SK-N-SH treated with all-trans-retinoic acid at 6 μM for 48 hours (cell line): Measurements from ENCODE around the gene ADGRG4.
"Not testable (repeated sequence)": the region's sequence is repeated elsewhere in the genome, so short reads cannot be mapped to it uniquely, and the experiment has no call there.

Experiments used
- ATAC-seq: fragments of 200-7000 bp; cut with Tn5 transposase; 3 replicates; pipeline ENCODE4 v1.9.1; 2020; ENCODE audit warnings: mild to moderate bottlenecking, moderate library complexity
- ARNTL ChIP-seq: fragments of 450-650 bp; formaldehyde crosslinking; IDR thresholded peaks from 2 replicates; pipeline ENCODE4 v1.5.0; 2020; ENCODE audit warnings: low read depth, mild to moderate bottlenecking, moderate library complexity, borderline replicate concordance
- CREB5 ChIP-seq: fragments of 250-450 bp; sonication (Bioruptor Pico); IDR thresholded peaks from 2 replicates; pipeline ENCODE4 v1.5.1; 2020; ENCODE audit warnings: low read depth, mild to moderate bottlenecking, moderate library complexity
- CSDC2 ChIP-seq: fragments of 250-450 bp; sonication (Bioruptor Pico); IDR thresholded peaks from 2 replicates; pipeline ENCODE4 v1.5.0; 2020; ENCODE audit warnings: mild to moderate bottlenecking, moderate library complexity
- CSRNP3 ChIP-seq: fragments of 250-450 bp; sonication (Bioruptor Pico); IDR thresholded peaks from 2 replicates; pipeline ENCODE4 v1.5.1; 2021; ENCODE audit warnings: mild to moderate bottlenecking, moderate library complexity
- ESRRG ChIP-seq: fragments of 250-450 bp; sonication (Bioruptor Pico); IDR thresholded peaks from 2 replicates; pipeline ENCODE4 v1.6.1; 2021; ENCODE audit warnings: mild to moderate bottlenecking
- OSR1 ChIP-seq: fragments of 250-450 bp; sonication (Bioruptor Pico); IDR thresholded peaks from 2 replicates; pipeline ENCODE4 v1.8.0; 2022; ENCODE audit warnings: moderate library complexity, mild to moderate bottlenecking, inconsistent platforms
- PATZ1 ChIP-seq: fragments of 250-450 bp; sonication (Bioruptor Pico); IDR thresholded peaks from 2 replicates; pipeline ENCODE4 v1.8.0; 2020; ENCODE audit warnings: mild to moderate bottlenecking, moderate library complexity, borderline replicate concordance
- POU6F1 ChIP-seq: fragments of 250-450 bp; sonication (Bioruptor Pico); IDR thresholded peaks from 2 replicates; pipeline ENCODE4 v1.8.0; 2021; ENCODE audit warnings: low read depth, mild to moderate bottlenecking, moderate library complexity, borderline replicate concordance
- PPARA ChIP-seq: fragments of 250-450 bp; sonication (Bioruptor Pico); IDR thresholded peaks from 2 replicates; pipeline ENCODE4 v1.5.0; 2020; ENCODE audit warnings: mild to moderate bottlenecking, borderline replicate concordance
- RARB ChIP-seq: fragments of 250-450 bp; sonication (Bioruptor Pico); IDR thresholded peaks from 2 replicates; pipeline ENCODE4 v1.8.0; 2021; ENCODE audit warnings: mild to moderate bottlenecking, moderate library complexity
- SNAI2 ChIP-seq: fragments of 250-450 bp; sonication (Bioruptor Pico); IDR thresholded peaks from 2 replicates; pipeline ENCODE4 v1.5.0; 2020; ENCODE audit warnings: mild to moderate bottlenecking, moderate library complexity
- TCF4 ChIP-seq: fragments of 250-450 bp; sonication (Bioruptor Pico); IDR thresholded peaks from 2 replicates; pipeline ENCODE4 v1.8.0; 2021; ENCODE audit warnings: mild to moderate bottlenecking, moderate library complexity, borderline replicate concordance
- TOX ChIP-seq: fragments of 250-450 bp; sonication (Bioruptor Pico); IDR thresholded peaks from 2 replicates; pipeline ENCODE4 v1.8.0; 2021; ENCODE audit warnings: mild to moderate bottlenecking, moderate library complexity, borderline replicate concordance
- TSHZ2 ChIP-seq: fragments of 250-450 bp; sonication (Bioruptor Pico); IDR thresholded peaks from 2 replicates; pipeline ENCODE4 v1.5.0; 2020; ENCODE audit warnings: mild to moderate bottlenecking, moderate library complexity
- ZC3H10 ChIP-seq: fragments of 250-450 bp; sonication (Bioruptor Pico); IDR thresholded peaks from 2 replicates; pipeline ENCODE4 v1.5.1; 2021; ENCODE audit warnings: mild to moderate bottlenecking, moderate library complexity
- ZFP3 ChIP-seq: fragments of 250-450 bp; sonication (Bioruptor Pico); IDR thresholded peaks from 2 replicates; pipeline ENCODE4 v1.5.0; 2020; ENCODE audit warnings: mild to moderate bottlenecking, moderate library complexity
- ZFP30 ChIP-seq: fragments of 450-650 bp; formaldehyde crosslinking; IDR thresholded peaks from 2 replicates; pipeline ENCODE4 v1.5.0; 2022; ENCODE audit warnings: mild to moderate bottlenecking, moderate library complexity
- ZNF565 ChIP-seq: fragments of 450-650 bp; formaldehyde crosslinking; conservative IDR thresholded peaks from 2 replicates; pipeline ENCODE4 v1.5.0; 2020; ENCODE audit warnings: low read depth, mild to moderate bottlenecking, moderate library complexity
- ZNF70 ChIP-seq: fragments of 450-650 bp; formaldehyde crosslinking; IDR thresholded peaks from 2 replicates; pipeline ENCODE4 v1.5.0; 2020; ENCODE audit warnings: mild to moderate bottlenecking, moderate library complexity
- ZNF8 ChIP-seq: fragments of 450-650 bp; formaldehyde crosslinking; IDR thresholded peaks from 2 replicates; pipeline ENCODE4 v1.5.0; 2020; ENCODE audit warnings: mild to moderate bottlenecking, moderate library complexity

ADGRG4 gene

GRCh38 chrX:136438192-136438591, 137.4 kb downstream of the ADGRG4 start:
- no peak for ATAC-seq

GRCh38 chrX:136445674-136446073, 144.9 kb downstream of the ADGRG4 start:
- ATAC-seq = not testable (repeated sequence)

More at GRCh38 chrX:136438192-136438591, 137.4 kb downstream of the ADGRG4 start:
- TF ChIP-seq PATZ1 = no peak
- TF ChIP-seq SNAI2 (CRISPR knock-in tag) = no peak
- no peak for TF ChIP-seq POU6F1 (CRISPR knock-in tag)
- no peak for TF ChIP-seq ESRRG (CRISPR knock-in tag)
- no peak for TF ChIP-seq ZFP3 (CRISPR knock-in tag)
- TF ChIP-seq ZNF70 (CRISPR knock-in tag) = no peak
- no peak for TF ChIP-seq ZC3H10 (CRISPR knock-in tag)
- TF ChIP-seq CREB5 (CRISPR knock-in tag) = no peak
- TF ChIP-seq PPARA (CRISPR knock-in tag) = no peak
- TF ChIP-seq TCF4 (CRISPR knock-in tag) = no peak
- no peak for TF ChIP-seq TSHZ2 (CRISPR knock-in tag)
- TF ChIP-seq, all 23 proteins: peak for 0

- no peak for ATAC-seq
- TF ChIP-seq RARB (CRISPR knock-in tag) (no peak), PPARA (CRISPR knock-in tag) (no peak), TCF4 (CRISPR knock-in tag) (no peak), ZC3H10 (CRISPR knock-in tag) (no peak), ZNF565 (CRISPR knock-in tag) (no peak), ZFP3 (CRISPR knock-in tag) (no peak), CSRNP3 (CRISPR knock-in tag) (no peak), SNAI2 (CRISPR knock-in tag) (no peak), TOX (CRISPR knock-in tag) (no peak), ESRRG (CRISPR knock-in tag) (no peak), OSR1 (no peak)
Observed at GRCh38 chrX:136446208-136446607, 145.4 kb downstream of the ADGRG4 start.

- ATAC-seq = no peak
- no peak for TF ChIP-seq TOX (CRISPR knock-in tag)
- no peak for TF ChIP-seq RARB (CRISPR knock-in tag)
- TF ChIP-seq CREB5 (CRISPR knock-in tag) = no peak
- no peak for TF ChIP-seq ZFP30 (CRISPR knock-in tag)
- no peak for TF ChIP-seq SNAI2 (CRISPR knock-in tag)
- no peak for TF ChIP-seq ZNF565 (CRISPR knock-in tag)
- no peak for TF ChIP-seq TCF4 (CRISPR knock-in tag)
- TF ChIP-seq CSRNP3 (CRISPR knock-in tag) = no peak
- TF ChIP-seq CSDC2 = no peak
- TF ChIP-seq TSHZ2 (CRISPR knock-in tag) = no peak
- no peak for TF ChIP-seq ZNF8 (CRISPR knock-in tag)
- no peak for TF ChIP-seq ARNTL (CRISPR knock-in tag)
Observed at GRCh38 chrX:136447308-136447707, 146.5 kb downstream of the ADGRG4 start.
